HTERT RPE-1 (cell line): Measurements from ENCODE around the gene LANCL2.
"Not testable (repeated sequence)": the region's sequence is repeated elsewhere in the genome, so short reads cannot be mapped to it uniquely, and the experiment has no call there.

Experiments used
- in situ Hi-C: fragments of 300-500 bp; cut with MboI; formaldehyde crosslinking; loops from 4 replicates; pipeline ENCODE4 v1.14.3; 2020; ENCODE audit warnings: low sequenced_read_pairs

LANCL2 gene

DNA sequence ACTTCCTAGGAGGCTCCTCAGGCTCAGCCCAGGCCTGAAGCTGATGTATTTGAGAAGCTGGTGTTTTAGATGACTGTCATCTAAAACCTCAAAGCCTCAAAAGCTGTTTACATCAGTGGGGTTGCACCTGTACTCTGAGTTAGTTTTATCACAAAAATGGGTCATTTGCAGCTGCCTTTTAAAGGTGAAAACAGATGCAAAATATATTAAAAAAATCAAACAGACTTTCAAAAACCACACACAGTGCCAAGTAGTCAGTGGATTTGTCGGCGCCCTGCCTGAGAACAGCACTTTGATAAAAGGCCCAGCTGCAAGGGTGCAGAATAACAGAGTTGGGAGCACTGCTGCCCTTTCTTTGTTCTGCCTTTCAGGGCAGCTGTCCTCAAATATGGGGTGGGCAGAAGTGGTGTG lies 104.1 kb downstream of the LANCL2 start:
- in situ Hi-C loops = no loop called here

DNA sequence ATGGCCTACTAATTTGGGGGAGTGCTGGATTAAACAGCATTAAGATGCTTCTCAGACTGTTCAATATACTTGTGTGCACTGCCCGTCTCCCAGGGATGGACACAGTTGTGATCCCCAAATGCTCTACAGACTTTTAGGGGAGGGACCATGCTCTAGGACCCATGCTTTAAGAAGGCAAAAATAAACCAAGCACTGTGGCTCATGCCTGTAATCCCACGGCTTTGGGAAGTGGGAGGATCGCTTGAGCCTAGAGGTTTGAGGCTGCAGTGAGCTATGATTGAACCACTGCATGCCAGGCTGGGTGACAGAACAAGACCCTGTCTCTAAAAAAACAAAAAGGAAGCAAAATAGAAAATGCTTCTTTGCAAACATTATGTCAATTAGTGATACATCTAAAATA lies 104.6 kb downstream of the LANCL2 start:
- in situ Hi-C loops = no loop called here

DNA sequence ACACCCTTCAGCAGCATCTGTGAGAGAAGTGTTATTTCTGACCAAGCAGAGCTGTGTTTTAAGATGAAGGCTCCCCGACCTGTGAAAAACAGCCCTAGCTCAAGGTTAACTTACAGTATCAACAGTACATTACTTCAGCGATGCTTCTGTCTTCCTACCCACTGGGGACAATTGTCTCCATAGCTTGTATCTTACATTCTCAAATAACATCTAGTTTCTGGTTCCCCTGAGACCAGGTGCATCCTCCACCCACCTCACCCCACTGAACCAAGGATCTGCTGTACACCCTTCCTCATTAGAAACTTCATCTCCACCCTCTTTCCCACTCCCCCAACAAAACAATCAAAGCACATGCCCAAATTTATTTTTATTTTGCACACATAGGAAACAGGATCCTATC lies 105.1 kb downstream of the LANCL2 start:
- in situ Hi-C loops = no loop called here

DNA sequence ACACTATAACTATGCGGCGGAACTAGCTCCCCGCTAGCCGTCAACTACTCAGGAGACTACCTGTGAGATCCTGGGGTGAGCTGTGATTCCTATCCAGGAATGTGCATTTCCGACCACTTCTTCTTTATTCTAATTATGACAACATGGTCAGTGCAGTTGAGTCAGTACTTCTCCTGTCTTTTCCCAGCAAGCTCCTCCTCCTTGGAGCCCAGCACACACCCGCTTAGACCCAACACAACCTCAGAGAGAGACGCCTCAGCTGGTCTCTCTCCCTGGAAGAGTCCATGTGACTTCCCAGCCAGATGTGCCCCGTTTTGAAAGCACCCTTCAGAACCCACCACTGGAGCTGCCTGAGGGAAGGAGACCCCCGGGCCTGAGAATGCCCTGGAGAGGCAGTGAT lies 106.5 kb downstream of the LANCL2 start:
- in situ Hi-C loops = not testable (repeated sequence)

DNA sequence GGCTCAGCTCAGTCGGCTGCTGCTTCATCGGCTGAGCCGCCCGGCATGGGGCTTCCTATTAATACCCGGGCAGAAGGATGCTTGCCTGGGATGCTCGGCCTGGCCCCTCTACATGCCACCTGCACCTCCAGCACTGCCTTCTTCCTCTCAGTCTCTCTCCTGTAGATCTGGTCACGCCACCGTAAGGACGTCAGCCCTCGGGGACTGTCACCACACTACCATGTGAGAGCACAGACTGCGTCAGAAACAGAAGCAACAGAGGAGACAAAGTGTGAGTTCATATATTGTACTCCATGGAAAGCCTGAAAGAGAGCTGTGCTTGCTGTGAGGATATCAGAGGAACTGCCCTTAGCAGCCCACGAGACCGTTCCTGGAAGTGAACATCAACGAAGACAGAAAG lies 107.3 kb downstream of the LANCL2 start:
- in situ Hi-C loops = not testable (repeated sequence)

- in situ Hi-C loops = no loop called here
These were observed 108.0 kb downstream of the LANCL2 start for GRCh38 chr7:55472928-55473725.

DNA sequence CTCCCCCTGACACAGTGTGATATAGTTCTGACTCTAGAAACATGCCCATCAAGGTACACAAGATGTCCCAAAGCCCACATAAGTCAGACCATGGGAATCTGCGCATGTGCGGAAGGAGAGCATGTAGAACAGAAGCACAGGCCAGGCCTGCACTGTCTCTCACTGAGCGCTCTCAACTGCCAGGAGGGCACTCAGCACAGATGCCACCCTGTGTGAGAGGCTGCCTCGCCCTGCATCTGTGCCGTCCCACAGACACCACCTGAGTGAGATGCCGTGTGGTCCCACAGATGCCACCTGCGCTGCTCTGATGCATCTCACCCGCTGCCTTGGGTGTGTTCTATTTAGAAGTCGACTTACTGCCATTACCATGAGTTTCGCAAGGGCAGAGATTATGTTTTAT lies 108.8 kb downstream of the LANCL2 start:
- in situ Hi-C loops = no loop called here

DNA sequence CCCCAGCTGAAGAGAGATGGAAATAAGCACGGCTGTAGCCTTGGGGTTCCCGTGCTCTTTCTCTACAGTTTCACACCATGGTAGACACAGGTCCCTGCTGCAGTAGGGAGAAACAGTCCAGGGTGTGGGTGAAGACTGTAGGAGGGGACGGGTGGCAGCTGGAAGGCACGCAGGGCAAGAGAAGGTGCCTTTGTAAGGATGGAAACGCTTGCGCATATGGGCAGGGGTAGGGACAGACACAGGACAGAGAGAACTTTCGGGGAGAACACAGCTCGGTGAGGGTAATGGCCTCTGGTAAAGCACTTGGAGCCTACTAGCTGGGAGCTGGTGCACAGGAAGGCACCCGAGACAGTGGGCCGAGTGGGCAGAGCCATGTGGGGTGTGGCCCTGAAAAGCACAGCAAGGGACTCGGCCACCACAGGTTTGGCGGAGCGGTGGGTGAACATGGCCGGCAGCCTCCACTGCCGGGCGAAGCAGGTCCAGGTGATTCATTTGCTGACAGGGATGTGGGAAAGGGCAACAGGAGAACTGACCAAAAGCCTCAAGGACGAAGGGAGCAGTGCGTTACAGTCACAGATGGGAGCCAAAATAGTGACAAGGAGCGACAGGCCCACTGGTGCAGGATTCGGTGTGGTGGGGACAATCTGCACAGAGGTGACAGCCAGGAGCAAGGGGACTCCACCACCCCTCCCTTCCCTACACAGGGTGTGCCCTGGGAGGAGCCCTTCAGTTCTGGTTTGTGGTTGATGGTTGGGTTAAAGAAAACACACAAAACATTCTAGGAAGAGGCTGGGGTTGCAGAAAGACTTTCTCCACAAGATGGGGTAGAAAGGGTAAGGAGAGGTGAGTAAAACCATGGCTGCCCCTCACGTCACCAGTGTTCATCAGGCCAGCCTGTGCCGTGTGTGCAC lies 110.1 kb downstream of the LANCL2 start:
- in situ Hi-C loops = no loop called here

- in situ Hi-C loops = no loop called here
These were observed 111.0 kb downstream of the LANCL2 start for GRCh38 chr7:55475855-55476803.

DNA sequence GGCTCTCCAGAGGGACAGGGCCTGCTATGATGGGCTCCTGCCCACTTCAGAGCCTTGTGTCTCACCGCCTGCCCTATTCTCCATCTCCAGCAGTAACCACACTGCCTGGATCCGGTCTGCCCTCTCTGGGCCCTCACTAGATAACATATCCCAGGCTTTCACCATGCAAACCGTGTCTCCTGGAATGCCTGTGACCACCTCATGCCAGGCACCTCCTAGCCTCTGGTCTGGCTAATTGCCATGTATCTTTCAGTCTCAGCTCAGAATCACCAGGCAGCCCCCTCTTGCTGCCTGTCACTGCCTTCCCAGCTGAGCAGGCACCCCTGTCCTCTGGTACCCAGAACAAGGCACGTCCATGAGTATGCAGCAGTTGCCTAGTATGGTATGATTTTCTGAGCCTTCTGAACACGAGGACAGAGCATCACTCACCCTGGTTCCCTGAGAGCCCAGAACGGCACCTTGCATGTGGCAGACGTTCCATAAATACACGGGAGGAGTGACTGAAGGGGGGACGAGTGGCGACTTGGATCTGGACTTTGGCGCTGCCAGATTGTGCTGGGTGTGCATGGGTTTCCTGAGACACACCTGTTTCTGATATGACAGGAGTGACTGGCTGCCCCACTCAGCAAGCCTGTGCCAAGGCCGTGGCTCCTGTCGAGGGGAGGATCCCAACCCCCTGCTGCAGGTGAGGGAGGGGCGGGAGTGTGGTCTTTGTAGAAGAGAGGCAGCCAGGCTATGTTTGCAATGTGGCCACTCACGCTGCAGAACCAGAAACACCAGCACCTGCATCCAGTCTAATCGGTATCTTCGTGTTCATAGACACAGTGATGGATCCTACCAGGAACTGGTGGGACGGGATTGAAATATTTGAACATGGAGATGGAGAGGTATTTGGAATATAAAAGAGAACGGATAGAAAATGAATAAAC lies 112.0 kb downstream of the LANCL2 start:
- in situ Hi-C loops = no loop called here

DNA sequence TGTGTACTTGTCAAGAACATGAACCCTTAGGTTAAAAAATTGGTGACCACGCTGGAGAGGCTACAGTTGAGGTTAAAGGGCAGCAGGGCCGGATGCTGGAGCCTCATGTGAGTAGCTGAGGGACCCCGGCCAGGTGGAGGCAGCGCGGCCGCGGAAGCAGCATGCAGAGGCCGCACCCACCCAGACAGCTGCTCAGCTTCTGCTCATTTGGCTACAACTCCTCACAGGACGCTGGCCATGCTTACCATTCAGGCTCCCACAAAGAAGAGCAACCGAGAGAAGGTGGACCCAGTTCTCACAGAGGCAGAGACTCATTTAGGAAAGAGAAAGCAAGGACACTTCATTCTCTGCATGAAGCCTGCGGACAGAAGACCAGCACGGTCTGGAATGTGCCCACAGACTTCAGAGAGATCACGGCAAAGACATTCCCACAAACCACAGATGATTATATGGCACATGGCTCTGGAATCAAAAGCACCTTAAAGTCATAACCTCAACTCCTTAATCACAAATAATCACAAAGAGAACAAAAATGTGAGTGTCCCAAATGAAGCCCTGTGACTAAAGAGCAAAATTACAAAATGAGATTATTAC lies 112.7 kb downstream of the LANCL2 start:
- in situ Hi-C loops = no loop called here

DNA sequence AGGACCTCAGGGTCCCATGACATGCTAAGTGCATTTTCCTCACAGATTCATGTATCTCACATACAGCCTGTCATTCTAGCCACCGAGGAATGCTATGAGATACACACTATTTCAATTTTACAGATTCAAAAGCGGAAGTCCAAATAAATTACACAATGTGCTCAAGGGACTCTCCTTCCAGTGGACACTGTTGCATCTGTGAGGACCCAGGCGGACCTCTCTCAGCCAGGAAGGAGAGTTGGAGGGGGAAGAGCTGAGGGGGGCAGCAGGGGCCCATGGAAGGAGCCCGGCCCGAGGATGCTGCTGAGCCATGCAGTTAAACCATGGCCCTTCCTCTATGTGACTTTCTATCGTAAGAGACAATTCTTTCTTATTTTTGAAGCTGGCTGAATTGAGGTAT lies 113.6 kb downstream of the LANCL2 start:
- in situ Hi-C loops = no loop called here

- in situ Hi-C loops = no loop called here
These were observed 116.0 kb downstream of the LANCL2 start for GRCh38 chr7:55481155-55481554.

- in situ Hi-C loops = no loop called here
These were observed 117.9 kb downstream of the LANCL2 start for GRCh38 chr7:55483046-55483445.
